NB4 (cell line): ENCODE measurements around the gene DGKB.

ENCODE experiments used
- DNase-seq: peaks from one replicate; pipeline ENCODE4 v3.0.0; 2010; ENCODE audit warnings: low read depth
- H3K4me3 ChIP-seq: one replicate; pipeline ENCODE4 v1.5.1; 2011; ENCODE audit warnings: mild to moderate bottlenecking, low read depth, low read length, moderate library complexity
- CTCF ChIP-seq: IDR thresholded peaks from one replicate; pipeline ENCODE4 v1.5.1; 2012; ENCODE audit warnings: low read depth, low read length
- MAX ChIP-seq: IDR thresholded peaks from 2 replicates; pipeline ENCODE4 v1.6.1; 2011; ENCODE audit warnings: low read depth, low read length
- MYC ChIP-seq: IDR thresholded peaks from 2 replicates; pipeline ENCODE4 v1.6.1; 2011; ENCODE audit warnings: low read depth, low read length
- POLR2A ChIP-seq: IDR thresholded peaks from 2 replicates; pipeline ENCODE4 v1.6.1; 2011; ENCODE audit warnings: mild to moderate bottlenecking; ENCODE audit not compliant: insufficient read length; ENCODE audit errors: extremely low read depth

Gene DGKB

DNA sequence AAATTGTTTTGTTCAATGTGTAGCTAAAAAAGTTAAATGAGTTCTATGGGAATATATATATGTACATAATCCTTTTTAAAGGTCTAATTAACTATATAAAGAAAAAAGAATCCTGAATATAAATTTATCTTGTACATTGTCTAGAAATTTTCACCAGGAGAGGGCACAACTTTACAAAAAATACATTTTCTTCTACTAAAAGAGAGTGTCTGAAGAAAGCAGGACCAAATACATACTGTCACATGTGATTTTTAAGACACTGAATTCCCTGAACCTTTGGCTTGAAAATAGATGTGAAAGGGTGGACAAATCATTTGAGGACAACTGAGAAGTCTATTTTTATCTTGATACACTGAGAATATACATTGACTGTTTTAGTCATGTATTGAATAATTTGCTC, 204.3 kb downstream of the DGKB start:
- DNase-seq, result peak; percentile 18
- no peak for TF ChIP-seq POLR2A
- no peak overlapping the region for H3K4me3 ChIP-seq

- no peak for TF ChIP-seq MYC
- TF ChIP-seq MAX, result no peak
- TF ChIP-seq CTCF, result no peak
- no peak for TF ChIP-seq POLR2A
- DNase-seq, result no peak
- H3K4me3 ChIP-seq, result no peak overlapping the region
Observed at GRCh38 chr7:14697684-14698083, 204.9 kb downstream of the DGKB start.

DNA sequence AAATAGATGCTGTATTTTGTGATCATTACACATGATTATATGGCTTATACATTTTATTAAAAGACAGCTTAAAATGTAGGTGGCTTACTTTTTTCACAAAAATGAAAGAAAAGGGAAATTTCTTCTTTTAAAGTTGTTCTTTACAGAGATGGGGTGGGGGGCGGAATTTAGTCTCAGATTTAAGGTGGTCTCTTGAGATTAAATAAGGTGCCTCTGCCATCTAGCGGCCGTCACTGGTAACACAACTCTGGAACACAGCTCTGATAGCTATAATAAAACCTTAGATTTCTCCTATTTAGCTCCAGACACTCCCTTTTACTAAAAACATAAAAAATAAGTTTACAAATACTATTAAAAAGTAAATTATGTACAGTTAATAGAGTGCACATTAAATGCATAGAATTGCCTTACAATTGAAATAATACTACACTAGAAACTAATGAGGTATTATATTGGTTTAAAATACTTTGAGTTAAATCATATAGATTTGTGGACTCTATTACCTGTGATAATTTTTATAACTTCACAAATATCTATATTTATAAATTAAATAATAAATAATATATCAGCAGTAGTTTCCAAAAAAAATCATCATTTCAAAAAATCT, 210.9 kb downstream of the DGKB start:
- no peak for TF ChIP-seq MAX
- peak; percentile 84 for TF ChIP-seq CTCF
- TF ChIP-seq MYC, result no peak
- no peak for TF ChIP-seq POLR2A
- peak; percentile 48 for DNase-seq
- no peak overlapping the region for H3K4me3 ChIP-seq

GRCh38 chr7:14691034-14691433, 211.5 kb downstream of the DGKB start:
- no peak for DNase-seq
- no peak overlapping the region for H3K4me3 ChIP-seq

DNA sequence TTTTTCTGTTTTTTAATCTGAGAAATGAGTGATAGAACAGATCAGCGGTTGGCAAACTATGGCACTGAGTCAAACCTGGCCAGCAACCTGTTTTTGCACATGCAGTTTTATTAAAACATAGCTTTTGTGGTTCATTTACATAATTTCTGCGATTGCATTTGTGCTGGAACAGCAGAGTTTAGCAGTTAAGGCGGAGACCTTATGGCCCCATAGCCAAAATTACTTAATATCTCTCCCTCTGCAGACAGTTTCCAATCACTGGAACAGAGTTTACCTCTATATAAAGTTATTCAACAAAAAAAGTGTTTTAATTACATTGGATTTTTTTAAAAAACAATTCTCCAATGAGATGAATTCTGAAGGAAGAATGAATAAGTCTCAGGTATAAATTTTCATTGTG, 212.1 kb downstream of the DGKB start:
- TF ChIP-seq POLR2A (no peak), CTCF (no peak), MAX (no peak), MYC (no peak)
- DNase-seq, result no peak
- no peak overlapping the region for H3K4me3 ChIP-seq

More at GRCh38 chr7:14691034-14691433, 211.5 kb downstream of the DGKB start:
- no peak for TF ChIP-seq MYC
- no peak for TF ChIP-seq CTCF
- TF ChIP-seq POLR2A, result no peak
- no peak for TF ChIP-seq MAX

- peak; percentile 29 for DNase-seq
- H3K4me3 ChIP-seq, result no peak overlapping the region
- TF ChIP-seq POLR2A, result no peak
- TF ChIP-seq MYC, result no peak
- TF ChIP-seq CTCF, result no peak
- TF ChIP-seq MAX, result no peak
Observed at GRCh38 chr7:14690075-14690474, 212.5 kb downstream of the DGKB start.
